ENCODE measurements around the gene SGMS1.

Gene SGMS1

GRCh38 chr10:50613726-50614443 lies 9.9 kb downstream of the SGMS1 start:
- DNase-seq (ENCODE audit: insufficient read length, low spot score) (no peak), FAIRE-seq (no peak)

- FAIRE-seq (no peak), DNase-seq (ENCODE audit: insufficient read length, low spot score) (no peak)
Observed at GRCh38 chr10:50613150-50613549, 10.6 kb downstream of the SGMS1 start.

- no peak for DNase-seq (ENCODE audit: insufficient read length, low spot score)
- no peak for FAIRE-seq
Observed at GRCh38 chr10:50610368-50610767, 13.4 kb downstream of the SGMS1 start.

GRCh38 chr10:50607356-50607925 lies 16.3 kb downstream of the SGMS1 start:
- FAIRE-seq, result no peak
- no peak for DNase-seq (ENCODE audit: insufficient read length, low spot score)

- FAIRE-seq, result no peak
- no peak for DNase-seq (ENCODE audit: insufficient read length, low spot score)
Observed at GRCh38 chr10:50605951-50606270, 17.8 kb downstream of the SGMS1 start.

GRCh38 chr10:50605269-50605950 lies 18.3 kb downstream of the SGMS1 start:
- peak; percentile 82 for FAIRE-seq
- DNase-seq (ENCODE audit: insufficient read length, low spot score), result peak; percentile 48

- FAIRE-seq, result no peak
- no peak for DNase-seq (ENCODE audit: insufficient read length, low spot score)
Observed at GRCh38 chr10:50604809-50605208, 18.9 kb downstream of the SGMS1 start.

- FAIRE-seq, result no peak
- no peak for DNase-seq (ENCODE audit: insufficient read length, low spot score)
Observed at GRCh38 chr10:50604049-50604640, 19.6 kb downstream of the SGMS1 start.

- FAIRE-seq (no peak), DNase-seq (ENCODE audit: insufficient read length, low spot score) (no peak)
Observed at GRCh38 chr10:50603151-50603850, 20.5 kb downstream of the SGMS1 start.

- DNase-seq (ENCODE audit: insufficient read length, low spot score) (no peak), FAIRE-seq (no peak)
Observed at GRCh38 chr10:50601974-50602373, 21.8 kb downstream of the SGMS1 start.

- FAIRE-seq (no peak), DNase-seq (ENCODE audit: insufficient read length, low spot score) (no peak)
Observed at GRCh38 chr10:50600831-50601477, 22.8 kb downstream of the SGMS1 start.

- FAIRE-seq (no peak), DNase-seq (ENCODE audit: insufficient read length, low spot score) (no peak)
Observed at GRCh38 chr10:50600286-50600685, 23.5 kb downstream of the SGMS1 start.

- FAIRE-seq (no peak), DNase-seq (ENCODE audit: insufficient read length, low spot score) (no peak)
Observed at GRCh38 chr10:50596897-50597296, 26.9 kb downstream of the SGMS1 start.

- DNase-seq (ENCODE audit: insufficient read length, low spot score) (no peak), FAIRE-seq (no peak)
Observed at GRCh38 chr10:50596456-50596855, 27.3 kb downstream of the SGMS1 start.

GRCh38 chr10:50595785-50596184 lies 28.0 kb downstream of the SGMS1 start:
- FAIRE-seq (no peak), DNase-seq (ENCODE audit: insufficient read length, low spot score) (no peak)

- FAIRE-seq, result no peak
- DNase-seq (ENCODE audit: insufficient read length, low spot score), result no peak
Observed at GRCh38 chr10:50593523-50594376, 30.0 kb downstream of the SGMS1 start.

GRCh38 chr10:50592961-50593418 lies 30.8 kb downstream of the SGMS1 start:
- no peak for FAIRE-seq
- DNase-seq (ENCODE audit: insufficient read length, low spot score), result no peak

- FAIRE-seq, result no peak
Observed at GRCh38 chr10:50590935-50591334, 32.8 kb downstream of the SGMS1 start.

GRCh38 chr10:50586740-50587088 lies 37.0 kb downstream of the SGMS1 start:
- DNase-seq (ENCODE audit: insufficient read length, low spot score) (no peak), FAIRE-seq (no peak)

More at GRCh38 chr10:50590935-50591334, 32.8 kb downstream of the SGMS1 start:
- no peak for DNase-seq (ENCODE audit: insufficient read length, low spot score)

Measured in HTR-8/SVneo (cell line).